Liver (tissue), 3 donors: Measurements from ENCODE around the gene STARD9.

ENCODE experiments used
- EGR1 ChIP-seq, 2 donors: IDR thresholded peaks; 2 replicates each; pipeline ENCODE4 v1.6.1; 2016 to 2018; ENCODE audit warnings: antibody characterized with exemption in 2 of 2, low read depth in 2 of 2
- GABPA ChIP-seq, 2 donors: IDR thresholded peaks in 1 of 2; conservative IDR thresholded peaks in 1 of 2; 2 replicates each; pipeline ENCODE4 v1.6.1; 2016; ENCODE audit warnings: antibody characterized with exemption in 2 of 2, mild to moderate bottlenecking in 1 of 2, moderate library complexity in 1 of 2
- JUND ChIP-seq, 2 donors: IDR thresholded peaks; 2 replicates each; pipeline ENCODE4 v1.6.1; 2016; ENCODE audit warnings: antibody characterized with exemption in 2 of 2
- RAD21 ChIP-seq, 2 donors: IDR thresholded peaks; 2 replicates each; pipeline ENCODE4 v1.6.1; 2016; ENCODE audit warnings: antibody characterized with exemption in 2 of 2, mild to moderate bottlenecking in 2 of 2
- TF ChIP-seq, protein P1 (sequence below): fragments of 150-350 bp; IDR thresholded peaks from 2 replicates; pipeline ENCODE4 v1.5.1; 2017; ENCODE audit warnings: improper control_type of control experiment, low read depth, low read length; ENCODE audit not compliant: missing input control
- TF ChIP-seq, protein P2 (sequence below): IDR thresholded peaks from 2 replicates; pipeline ENCODE4 v1.6.1; 2016; ENCODE audit warnings: antibody characterized with exemption
- donor health status: healthy.
- donor health status: healthy.

DNA sequence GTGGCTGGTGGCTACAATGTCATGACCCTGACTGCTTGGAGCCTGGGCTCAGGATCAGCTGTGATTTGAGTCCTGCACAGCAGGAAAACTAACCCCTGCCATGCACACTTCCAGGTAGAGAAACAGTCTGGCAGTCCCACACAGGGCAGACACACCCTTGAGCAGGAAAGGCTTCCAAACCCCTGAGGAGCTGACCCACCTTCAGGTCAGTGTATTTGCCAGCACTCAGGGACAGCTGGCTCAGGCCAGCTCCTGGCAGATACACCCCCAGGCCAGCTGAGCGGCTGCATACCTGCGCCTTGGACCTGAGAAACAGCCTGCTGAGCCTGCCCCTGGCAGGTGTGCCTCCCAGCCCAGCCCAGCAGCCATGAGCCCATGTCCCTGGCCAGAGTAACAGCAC, 183.7 kb downstream of the STARD9 start:
- no peak for TF ChIP-seq RAD21 (IDR thresholded peaks at IDR 0.05)
- no peak for TF ChIP-seq EGR1 (IDR thresholded peaks at IDR 0.05; ENCODE audit: low read depth in 2 of 2)
- TF ChIP-seq, protein P1, sequence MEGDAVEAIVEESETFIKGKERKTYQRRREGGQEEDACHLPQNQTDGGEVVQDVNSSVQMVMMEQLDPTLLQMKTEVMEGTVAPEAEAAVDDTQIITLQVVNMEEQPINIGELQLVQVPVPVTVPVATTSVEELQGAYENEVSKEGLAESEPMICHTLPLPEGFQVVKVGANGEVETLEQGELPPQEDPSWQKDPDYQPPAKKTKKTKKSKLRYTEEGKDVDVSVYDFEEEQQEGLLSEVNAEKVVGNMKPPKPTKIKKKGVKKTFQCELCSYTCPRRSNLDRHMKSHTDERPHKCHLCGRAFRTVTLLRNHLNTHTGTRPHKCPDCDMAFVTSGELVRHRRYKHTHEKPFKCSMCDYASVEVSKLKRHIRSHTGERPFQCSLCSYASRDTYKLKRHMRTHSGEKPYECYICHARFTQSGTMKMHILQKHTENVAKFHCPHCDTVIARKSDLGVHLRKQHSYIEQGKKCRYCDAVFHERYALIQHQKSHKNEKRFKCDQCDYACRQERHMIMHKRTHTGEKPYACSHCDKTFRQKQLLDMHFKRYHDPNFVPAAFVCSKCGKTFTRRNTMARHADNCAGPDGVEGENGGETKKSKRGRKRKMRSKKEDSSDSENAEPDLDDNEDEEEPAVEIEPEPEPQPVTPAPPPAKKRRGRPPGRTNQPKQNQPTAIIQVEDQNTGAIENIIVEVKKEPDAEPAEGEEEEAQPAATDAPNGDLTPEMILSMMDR = no peak
- TF ChIP-seq, protein P2, sequence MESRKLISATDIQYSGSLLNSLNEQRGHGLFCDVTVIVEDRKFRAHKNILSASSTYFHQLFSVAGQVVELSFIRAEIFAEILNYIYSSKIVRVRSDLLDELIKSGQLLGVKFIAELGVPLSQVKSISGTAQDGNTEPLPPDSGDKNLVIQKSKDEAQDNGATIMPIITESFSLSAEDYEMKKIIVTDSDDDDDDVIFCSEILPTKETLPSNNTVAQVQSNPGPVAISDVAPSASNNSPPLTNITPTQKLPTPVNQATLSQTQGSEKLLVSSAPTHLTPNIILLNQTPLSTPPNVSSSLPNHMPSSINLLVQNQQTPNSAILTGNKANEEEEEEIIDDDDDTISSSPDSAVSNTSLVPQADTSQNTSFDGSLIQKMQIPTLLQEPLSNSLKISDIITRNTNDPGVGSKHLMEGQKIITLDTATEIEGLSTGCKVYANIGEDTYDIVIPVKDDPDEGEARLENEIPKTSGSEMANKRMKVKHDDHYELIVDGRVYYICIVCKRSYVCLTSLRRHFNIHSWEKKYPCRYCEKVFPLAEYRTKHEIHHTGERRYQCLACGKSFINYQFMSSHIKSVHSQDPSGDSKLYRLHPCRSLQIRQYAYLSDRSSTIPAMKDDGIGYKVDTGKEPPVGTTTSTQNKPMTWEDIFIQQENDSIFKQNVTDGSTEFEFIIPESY = no peak
- TF ChIP-seq JUND (IDR thresholded peaks at IDR 0.05) = no peak
- TF ChIP-seq GABPA (IDR thresholded peaks at IDR 0.05 in 1 of 2, conservative IDR thresholded peaks at IDR 0.05 in 1 of 2) = no peak
